Measurements from ENCODE around the gene UCP2. TPM values are rescaled to one million over a fixed set of nuclear protein-coding genes. Genes with fewer than 3 reads are reported as not detected.

Gene UCP2
- total and polyA plus RNA-seq, 10 of the 15 experiments (the other 5 are each of a cell fraction or from before 2014, with no cell fraction given), result 32.9 to 248 (median 154) TPM

DNA sequence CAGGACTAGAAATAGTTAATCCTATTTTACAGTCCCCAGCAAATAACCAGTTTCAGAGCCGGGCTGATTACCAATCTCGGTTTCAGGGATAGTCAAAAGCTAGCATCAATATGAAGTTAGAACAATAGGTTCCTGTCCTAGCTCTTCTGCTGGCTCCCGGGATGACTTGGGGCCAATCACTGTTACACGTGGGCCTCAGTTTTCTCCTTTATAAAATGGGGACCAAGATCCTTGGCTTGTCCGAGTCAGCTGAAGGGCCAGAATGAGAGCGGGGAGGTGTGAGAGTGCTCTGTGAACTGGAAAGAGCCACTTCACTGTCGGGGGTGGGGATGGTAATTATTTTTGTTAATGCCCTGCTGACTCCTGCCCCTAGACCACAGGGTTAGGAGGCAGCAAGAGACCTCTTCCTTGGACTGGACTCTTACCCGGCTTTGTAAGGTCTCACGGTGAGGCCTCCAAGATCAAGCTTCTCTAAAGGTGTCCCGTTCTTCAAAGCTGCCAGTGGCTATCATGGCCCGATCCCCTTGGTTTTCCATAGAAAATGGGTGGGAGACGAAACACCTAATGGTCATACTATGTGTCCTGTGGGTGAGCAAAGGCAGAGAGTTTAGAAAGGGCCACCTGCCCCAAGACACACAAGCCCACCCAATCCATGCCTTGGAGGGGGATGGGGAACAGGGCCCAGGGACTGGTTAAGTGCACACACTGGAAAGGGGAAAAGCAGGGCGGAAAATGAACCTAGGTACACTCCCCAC, 1.4 kb downstream of the UCP2 start:
- H3K27ac ChIP-seq (ENCODE audit: control insufficient read depth, insufficient read depth), result peak overlapping the region; percentile 85
- H3K36me3 ChIP-seq (ENCODE audit: control insufficient read depth in 2 of 2, insufficient read depth in 2 of 2, low read length in 1 of 2), result peaks cover 16 to 20% of the 10 kb centered on the region in 2 experiments
- H2AFZ ChIP-seq (ENCODE audit: control insufficient read depth, low read depth, low read length), result no peak overlapping the region
- H3K27me3 ChIP-seq (replicated peaks in 1 of 2; ENCODE audit: control insufficient read depth in 2 of 2, insufficient read depth in 2 of 2, low read length in 1 of 2), result no peaks in the 10 kb centered on the region
- peak overlapping the region; percentile 92 for H3K9ac ChIP-seq (ENCODE audit: control insufficient read depth, insufficient read depth, low read length)
- DNase-seq (ENCODE audit: low read depth, low spot score) (no peak), FAIRE-seq (no peak), ATAC-seq (no peak)
- intact Hi-C loops (cut with micrococcal nuclease; ENCODE audit: unreplicated experiment) (loop anchor here (5.0 kb wide), 2 partner anchors 41 to 191 kb away; partner anchors contain the start of genes C2CD3 and PPME1), in situ Hi-C loops (cut with MboI) (no loop called here)
- no TSS peak for BruUV-seq (replicated peaks)
- H3K79me2 ChIP-seq (ENCODE audit: control insufficient read depth, insufficient read depth, low read length), result peaks cover 47% of the 10 kb centered on the region
- H3K4me3 ChIP-seq, result peak overlapping the region; percentile 89
- H3K4me2 ChIP-seq (ENCODE audit: control insufficient read depth, insufficient read depth), result peak overlapping the region; percentile 88
- H4K20me1 ChIP-seq (ENCODE audit: control insufficient read depth, insufficient read depth), result no peaks in the 10 kb centered on the region
- RAD21 ChIA-PET (ENCODE audit: unreplicated experiment), result interaction anchor here (0.6 to 5.1 kb wide), 13 partner anchors 9 to 275 kb away, joined by 3 to 47 read pairs (median 12); partner anchors contain the start of genes C2CD3 and PPME1
- SMC1A ChIA-PET (ENCODE audit: uncharacterized antibody, unreplicated experiment), result interaction anchor here (1.0 to 5.5 kb wide), 15 partner anchors 10 to 202 kb away, joined by 4 to 49 read pairs (median 13); partner anchors contain the start of genes C2CD3 and PPME1
- H3K9me3 ChIP-seq (replicated peaks; ENCODE audit: control insufficient read depth, insufficient read depth, low read length), result no peaks in the 10 kb centered on the region
- CTCF ChIA-PET, result interaction anchor here (0.6 to 4.0 kb wide), 8 partner anchors 14 to 586 kb away, joined by 3 to 48 read pairs (median 4); no protein-coding TSS in a partner anchor
- H3K4me1 ChIP-seq (ENCODE audit: control insufficient read depth, insufficient read depth, low read length), result peaks cover 29% of the 10 kb centered on the region
- 4% methylated on average over 13 of the region's 13 CpGs for WGBS (ENCODE audit: insufficient coverage, insufficient replicate concordance, low lambda C conversion rate, missing lambda C conversion rate)
- POLR2A ChIA-PET, result interaction anchor here (0.6 to 4.3 kb wide), 16 partner anchors 10 to 402 kb away, joined by 3 to 41 read pairs (median 10); partner anchors contain the start of genes C2CD3, MRPL48, PPME1 and RAB6A
- TF ChIP-seq PKNOX1 (IDR thresholded peaks at IDR 0.05) (no peak), IRF4 (IDR thresholded peaks at IDR 0.05; ENCODE audit: low read depth, low read length) (0 out of 2 replicates have a peak, but pooled peaks have one; percentile 5), ZBED1 (IDR thresholded peaks at IDR 0.05; ENCODE audit: borderline replicate concordance) (no peak), MTA2 (IDR thresholded peaks at IDR 0.05; ENCODE audit: low read depth) (no peak), POLR2A (IDR thresholded peaks at IDR 0.05; ENCODE audit: low read depth, low read length) (no peak), FOXM1 (IDR thresholded peaks at IDR 0.05; ENCODE audit: low read depth, low read length) (no peak), RUNX3 (IDR thresholded peaks at IDR 0.05; ENCODE audit: low read length) (0 out of 2 replicates have a peak, but pooled peaks have one; percentile 11), CHD2 (IDR thresholded peaks at IDR 0.05; ENCODE audit: borderline replicate concordance, low read depth, low read length) (0 out of 2 replicates have a peak, but pooled peaks have one; percentile 39), IKZF1 (conservative IDR thresholded peaks at IDR 0.05) (peak; percentile 43), MTA3 (IDR thresholded peaks at IDR 0.05; ENCODE audit: borderline replicate concordance, low read length) (no peak), PML (IDR thresholded peaks at IDR 0.05; ENCODE audit: low read length) (no peak), DPF2 (IDR thresholded peaks at IDR 0.05) (peak; percentile 54), GABPA (IDR thresholded peaks at IDR 0.05; ENCODE audit: low read depth) (no peak), HCFC1 (IDR thresholded peaks at IDR 0.05; ENCODE audit: low read length) (no peak), ZSCAN29 (IDR thresholded peaks at IDR 0.05) (no peak), STAT1 (conservative IDR thresholded peaks at IDR 0.05) (no peak)
- TF ChIP-seq, protein P1, sequence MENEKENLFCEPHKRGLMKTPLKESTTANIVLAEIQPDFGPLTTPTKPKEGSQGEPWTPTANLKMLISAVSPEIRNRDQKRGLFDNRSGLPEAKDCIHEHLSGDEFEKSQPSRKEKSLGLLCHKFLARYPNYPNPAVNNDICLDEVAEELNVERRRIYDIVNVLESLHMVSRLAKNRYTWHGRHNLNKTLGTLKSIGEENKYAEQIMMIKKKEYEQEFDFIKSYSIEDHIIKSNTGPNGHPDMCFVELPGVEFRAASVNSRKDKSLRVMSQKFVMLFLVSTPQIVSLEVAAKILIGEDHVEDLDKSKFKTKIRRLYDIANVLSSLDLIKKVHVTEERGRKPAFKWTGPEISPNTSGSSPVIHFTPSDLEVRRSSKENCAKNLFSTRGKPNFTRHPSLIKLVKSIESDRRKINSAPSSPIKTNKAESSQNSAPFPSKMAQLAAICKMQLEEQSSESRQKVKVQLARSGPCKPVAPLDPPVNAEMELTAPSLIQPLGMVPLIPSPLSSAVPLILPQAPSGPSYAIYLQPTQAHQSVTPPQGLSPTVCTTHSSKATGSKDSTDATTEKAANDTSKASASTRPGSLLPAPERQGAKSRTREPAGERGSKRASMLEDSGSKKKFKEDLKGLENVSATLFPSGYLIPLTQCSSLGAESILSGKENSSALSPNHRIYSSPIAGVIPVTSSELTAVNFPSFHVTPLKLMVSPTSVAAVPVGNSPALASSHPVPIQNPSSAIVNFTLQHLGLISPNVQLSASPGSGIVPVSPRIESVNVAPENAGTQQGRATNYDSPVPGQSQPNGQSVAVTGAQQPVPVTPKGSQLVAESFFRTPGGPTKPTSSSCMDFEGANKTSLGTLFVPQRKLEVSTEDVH (IDR thresholded peaks at IDR 0.05; ENCODE audit: low read depth, partially characterized antibody), result no peak
- TF ChIP-seq, protein P2, sequence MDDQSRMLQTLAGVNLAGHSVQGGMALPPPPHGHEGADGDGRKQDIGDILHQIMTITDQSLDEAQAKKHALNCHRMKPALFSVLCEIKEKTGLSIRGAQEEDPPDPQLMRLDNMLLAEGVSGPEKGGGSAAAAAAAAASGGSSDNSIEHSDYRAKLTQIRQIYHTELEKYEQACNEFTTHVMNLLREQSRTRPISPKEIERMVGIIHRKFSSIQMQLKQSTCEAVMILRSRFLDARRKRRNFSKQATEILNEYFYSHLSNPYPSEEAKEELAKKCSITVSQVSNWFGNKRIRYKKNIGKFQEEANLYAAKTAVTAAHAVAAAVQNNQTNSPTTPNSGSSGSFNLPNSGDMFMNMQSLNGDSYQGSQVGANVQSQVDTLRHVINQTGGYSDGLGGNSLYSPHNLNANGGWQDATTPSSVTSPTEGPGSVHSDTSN (IDR thresholded peaks at IDR 0.05; ENCODE audit: insufficient replicate concordance, low read depth, low read length), result no peak
- TF ChIP-seq, protein P3, sequence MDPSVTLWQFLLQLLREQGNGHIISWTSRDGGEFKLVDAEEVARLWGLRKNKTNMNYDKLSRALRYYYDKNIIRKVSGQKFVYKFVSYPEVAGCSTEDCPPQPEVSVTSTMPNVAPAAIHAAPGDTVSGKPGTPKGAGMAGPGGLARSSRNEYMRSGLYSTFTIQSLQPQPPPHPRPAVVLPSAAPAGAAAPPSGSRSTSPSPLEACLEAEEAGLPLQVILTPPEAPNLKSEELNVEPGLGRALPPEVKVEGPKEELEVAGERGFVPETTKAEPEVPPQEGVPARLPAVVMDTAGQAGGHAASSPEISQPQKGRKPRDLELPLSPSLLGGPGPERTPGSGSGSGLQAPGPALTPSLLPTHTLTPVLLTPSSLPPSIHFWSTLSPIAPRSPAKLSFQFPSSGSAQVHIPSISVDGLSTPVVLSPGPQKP (IDR thresholded peaks at IDR 0.05; ENCODE audit: low read depth, low read length), result no peak

Measured in GM12878 (cell line).